Tibial artery (tissue), 4 donors: ENCODE data around the gene FBLN5.

ENCODE experiments used
- DNase-seq, 2 donors: peaks; one replicate each; pipeline ENCODE4 v3.0.0-alpha.2; 2019
- H3K27ac ChIP-seq, 2 donors: fragments of 200-600 bp; sonication (generic) in 1 of 2; 1 replicate in 1 of 2; 2 replicates in 1 of 2; pipeline ENCODE4 v1.5.1; 2018 to 2019; ENCODE audit warnings: mild to moderate bottlenecking in 1 of 2
- H3K27me3 ChIP-seq, 2 donors: fragments of 200-600 bp; sonication (generic) in 1 of 2; one replicate each; pipeline versions ENCODE4 v1.5.1 to v1.6.0; 2016 to 2019
- H3K36me3 ChIP-seq, 3 donors: fragments of 200-600 bp; sonication (generic) in 2 of 3; one replicate each; pipeline ENCODE4 v1.5.1; 2016 to 2019; ENCODE audit warnings: mild to moderate bottlenecking in 2 of 3
- H3K4me1 ChIP-seq, 4 donors: fragments of 200-600 bp; sonication (generic) in 2 of 4; 1 replicate in 3 of 4; 2 replicates in 1 of 4; pipeline ENCODE4 v1.5.1; 2016 to 2019
- H3K4me3 ChIP-seq, 2 donors: fragments of 200-600 bp; sonication (generic) in 1 of 2; 1 replicate in 1 of 2; 2 replicates in 1 of 2; pipeline ENCODE4 v1.5.1; 2018 to 2019; ENCODE audit warnings: mild to moderate bottlenecking in 2 of 2
- H3K9me3 ChIP-seq, 3 donors: fragments of 200-600 bp; sonication (generic) in 1 of 3; one replicate each; pipeline ENCODE4 v1.5.1; 2016 to 2019
- CTCF ChIP-seq, 2 experiments: fragments of 200-600 bp in 1 of 2; fragments of 450-650 bp in 1 of 2; IDR thresholded peaks; one replicate each; pipeline ENCODE4 v1.5.1; 2017 to 2019; ENCODE audit warnings: antibody characterized with exemption in 2 of 2, mild to moderate bottlenecking in 1 of 2, moderate library complexity in 1 of 2
- intact Hi-C: fragments of 100-400 bp; cut with DNase I; formaldehyde crosslinking; loops from one replicate; pipeline ENCODE4 v1.15.0; 2023; ENCODE audit warnings: low total_unique reads

The FBLN5 gene

GRCh38 chr14:91867316-91867988 is 80.0 kb downstream of the FBLN5 start, which contains the start of gene TC2N:
Gene TC2N (minus strand): TSS chr14:91867536. CDS start chr14:91813769, 53,767 bp downstream.
- Histone ChIP-seq H3K27me3 (no peaks in the 10 kb centered on the region), H3K27ac (no peak within 1 kb of the TSS), H3K9me3 (no peaks in the 10 kb centered on the region), H3K4me1 (peaks cover 0 to 24% (median 12%) of the 10 kb centered on the region in 4 donors), H3K36me3 (peaks cover 16 to 42% (median 37%) of the 10 kb centered on the region in 3 donors), H3K4me3 (no peak within 1 kb of the TSS)
- DNase-seq, result no peak
- intact Hi-C loops, result no loop called here
- TF ChIP-seq CTCF (IDR thresholded peaks at IDR 0.05), result no peak

- Histone ChIP-seq H3K4me1 (peaks cover 0 to 16% (median 4%) of the 10 kb centered on the region in 4 donors), H3K27me3 (no peaks in the 10 kb centered on the region), H3K9me3 (no peaks in the 10 kb centered on the region), H3K27ac (no peak overlapping the region), H3K36me3 (peaks cover 16 to 42% (median 37%) of the 10 kb centered on the region in 3 donors), H3K4me3 (no peak overlapping the region)
- intact Hi-C loops, result no loop called here
- no peak for DNase-seq
- TF ChIP-seq CTCF (IDR thresholded peaks at IDR 0.05), result no peak
Observed at GRCh38 chr14:91866511-91867295, 80.8 kb downstream of the FBLN5 start.

DNA sequence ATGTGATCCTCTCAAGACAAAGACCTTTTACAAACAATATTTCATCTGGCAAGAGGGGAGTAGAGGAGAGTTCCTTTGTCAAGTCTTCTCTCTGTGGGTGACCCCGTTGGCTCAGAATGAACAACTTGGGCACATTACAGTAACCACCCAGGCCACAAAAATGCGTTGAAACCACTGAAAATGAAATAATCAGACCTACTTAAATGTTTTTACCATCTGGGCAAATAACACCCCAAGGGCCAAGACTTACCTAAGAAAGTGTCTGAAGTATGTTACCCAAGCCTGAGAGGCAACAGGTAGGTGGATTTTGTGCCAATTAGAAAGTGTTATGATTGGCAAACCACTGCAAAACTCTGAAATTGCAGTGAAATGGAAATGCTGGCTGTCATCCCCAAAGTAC is 81.4 kb downstream of the FBLN5 start:
- no peaks in the 10 kb centered on the region for H3K9me3 ChIP-seq
- H3K4me1 ChIP-seq, result peaks cover 0 to 10% (median under 1%) of the 10 kb centered on the region in 4 donors
- H3K36me3 ChIP-seq, result peaks cover 16 to 39% (median 37%) of the 10 kb centered on the region in 3 donors
- no peak overlapping the region for H3K4me3 ChIP-seq
- no peak for TF ChIP-seq CTCF (IDR thresholded peaks at IDR 0.05)
- DNase-seq, result no peak
- intact Hi-C loops, result no loop called here
- H3K27me3 ChIP-seq, result no peaks in the 10 kb centered on the region
- no peak overlapping the region for H3K27ac ChIP-seq

DNA sequence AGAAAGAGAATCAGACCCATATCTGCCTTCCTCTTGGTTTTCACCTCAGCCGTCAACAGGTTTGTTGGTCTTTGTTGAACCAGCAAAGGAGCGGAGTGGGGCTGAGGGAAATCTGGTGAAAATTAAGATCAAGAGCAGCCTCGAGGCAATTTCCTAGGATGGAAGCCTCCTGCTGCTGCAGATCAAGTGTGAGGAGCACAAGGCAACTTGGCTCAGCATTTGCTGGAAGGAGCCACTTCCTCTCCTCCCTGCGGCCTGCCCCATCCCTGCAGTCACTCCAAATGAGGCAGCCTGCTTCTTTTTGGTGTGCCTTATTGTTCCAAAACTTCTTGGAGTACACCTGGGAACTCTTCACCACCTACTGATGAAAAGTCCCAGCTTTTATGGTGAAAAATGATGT is 85.1 kb downstream of the FBLN5 start:
- no peak for TF ChIP-seq CTCF (IDR thresholded peaks at IDR 0.05)
- H3K27me3 ChIP-seq, result no peaks in the 10 kb centered on the region
- intact Hi-C loops, result no loop called here
- DNase-seq, result no peak
- no peaks in the 10 kb centered on the region for H3K9me3 ChIP-seq
- peaks cover 0 to 10% (median 4%) of the 10 kb centered on the region in 4 donors for H3K4me1 ChIP-seq
- peaks cover 3 to 6% (median 3%) of the 10 kb centered on the region in 3 donors for H3K36me3 ChIP-seq
- no peak overlapping the region for H3K27ac ChIP-seq
- no peak overlapping the region for H3K4me3 ChIP-seq

- peaks cover 0 to 7% (median 1%) of the 10 kb centered on the region in 4 donors for H3K4me1 ChIP-seq
- no peak for TF ChIP-seq CTCF (IDR thresholded peaks at IDR 0.05)
- no peaks in the 10 kb centered on the region for H3K27me3 ChIP-seq
- no peak for DNase-seq
- H3K9me3 ChIP-seq, result no peaks in the 10 kb centered on the region
- intact Hi-C loops, result no loop called here
- no peak overlapping the region for H3K27ac ChIP-seq
- no peaks in the 10 kb centered on the region for H3K36me3 ChIP-seq
- H3K4me3 ChIP-seq, result no peak overlapping the region
Observed at GRCh38 chr14:91861091-91861490, 86.4 kb downstream of the FBLN5 start.
